Liver (tissue), 9 donors: Measurements from ENCODE around the gene AP4B1. TPM values are rescaled to one million over a fixed set of nuclear protein-coding genes. Genes with fewer than 3 reads are reported as not detected.

Experiments used
- DNase-seq: peaks from one replicate; pipeline ENCODE4 v3.0.0-alpha.2; 2017; ENCODE audit warnings: low spot score
- H3K27ac ChIP-seq, 2 donors: one replicate each; pipeline ENCODE4 v1.7.0; 2013; ENCODE audit warnings: inconsistent platforms in 2 of 2, low read length in 2 of 2, control low read depth in 1 of 2, low read depth in 1 of 2, mild to moderate bottlenecking in 1 of 2
- H3K27me3 ChIP-seq, 4 donors: one replicate each; pipeline versions ENCODE4 v1.6.1 to v1.7.0; 2013; ENCODE audit warnings: low read length in 3 of 4, inconsistent platforms in 1 of 4, mild to moderate bottlenecking in 1 of 4, moderate library complexity in 1 of 4; ENCODE audit not compliant: control insufficient read depth in 4 of 4, insufficient read depth in 4 of 4
- H3K36me3 ChIP-seq, 4 donors: one replicate each; pipeline versions ENCODE4 v1.6.1 to v1.7.0; 2013; ENCODE audit warnings: low read length in 3 of 4, mild to moderate bottlenecking in 3 of 4, low read depth in 1 of 4, moderate library complexity in 1 of 4; ENCODE audit not compliant: control insufficient read depth in 4 of 4, insufficient read depth in 3 of 4
- H3K4me1 ChIP-seq, 4 donors: one replicate each; pipeline versions ENCODE4 v1.6.1 to v1.7.0; 2013; ENCODE audit warnings: low read length in 3 of 4, mild to moderate bottlenecking in 3 of 4, moderate library complexity in 1 of 4; ENCODE audit not compliant: control insufficient read depth in 4 of 4, insufficient read depth in 4 of 4
- H3K4me3 ChIP-seq, 3 donors: one replicate each; pipeline versions ENCODE4 v1.6.1 to v1.7.0; 2013; ENCODE audit warnings: low read length in 3 of 3, control low read depth in 1 of 3, low read depth in 1 of 3, mild to moderate bottlenecking in 1 of 3
- H3K9ac ChIP-seq, 2 donors: one replicate each; pipeline ENCODE4 v1.7.0; 2013; ENCODE audit warnings: low read length in 2 of 2, mild to moderate bottlenecking in 2 of 2, moderate library complexity in 2 of 2, control low read depth in 1 of 2, low read depth in 1 of 2
- H3K9me3 ChIP-seq, 4 donors: one replicate each; pipeline versions ENCODE4 v1.6.1 to v1.7.0; 2013; ENCODE audit warnings: low read length in 3 of 4; ENCODE audit not compliant: control insufficient read depth in 4 of 4
- CTCF ChIP-seq: fragments of 150-350 bp; IDR thresholded peaks from 2 replicates; pipeline ENCODE4 v1.5.1; 2017; ENCODE audit warnings: improper control_type of control experiment, low read depth, low read length; ENCODE audit not compliant: missing input control
- EGR1 ChIP-seq, 2 donors: IDR thresholded peaks; 2 replicates each; pipeline ENCODE4 v1.6.1; 2016 to 2018; ENCODE audit warnings: antibody characterized with exemption in 2 of 2, low read depth in 2 of 2
- FOXA2 ChIP-seq: IDR thresholded peaks from 2 replicates; pipeline ENCODE4 v1.6.1; 2016; ENCODE audit warnings: antibody characterized with exemption
- GABPA ChIP-seq, 2 donors: IDR thresholded peaks in 1 of 2; conservative IDR thresholded peaks in 1 of 2; 2 replicates each; pipeline ENCODE4 v1.6.1; 2016; ENCODE audit warnings: antibody characterized with exemption in 2 of 2, mild to moderate bottlenecking in 1 of 2, moderate library complexity in 1 of 2
- HNF4A ChIP-seq, 2 donors: conservative IDR thresholded peaks; 2 replicates each; pipeline ENCODE4 v1.6.1; 2016; ENCODE audit warnings: antibody characterized with exemption in 2 of 2, mild to moderate bottlenecking in 2 of 2
- NR2F2 ChIP-seq: IDR thresholded peaks from 2 replicates; pipeline ENCODE4 v1.6.1; 2016; ENCODE audit warnings: antibody characterized with exemption
- RAD21 ChIP-seq, 2 donors: IDR thresholded peaks; 2 replicates each; pipeline ENCODE4 v1.6.1; 2016; ENCODE audit warnings: antibody characterized with exemption in 2 of 2, mild to moderate bottlenecking in 2 of 2
- RXRA ChIP-seq, 2 donors: IDR thresholded peaks; 2 replicates each; pipeline ENCODE4 v1.6.1; 2017 to 2018; ENCODE audit warnings: antibody characterized with exemption in 2 of 2, mild to moderate bottlenecking in 1 of 2
- SP1 ChIP-seq: IDR thresholded peaks from 2 replicates; pipeline ENCODE4 v1.6.1; 2018; ENCODE audit warnings: antibody characterized with exemption, mild to moderate bottlenecking
- TAF1 ChIP-seq: conservative IDR thresholded peaks from 2 replicates; pipeline ENCODE4 v1.6.1; 2016; ENCODE audit warnings: antibody characterized with exemption, mild to moderate bottlenecking
- YY1 ChIP-seq: IDR thresholded peaks from 2 replicates; pipeline ENCODE4 v1.6.1; 2016; ENCODE audit warnings: antibody characterized with exemption, mild to moderate bottlenecking
- ZBTB33 ChIP-seq: IDR thresholded peaks from 2 replicates; pipeline ENCODE4 v1.6.1; 2016; ENCODE audit warnings: antibody characterized with exemption
- WGBS: extraction: QIAGEN DNeasy Blood & Tissue Kit; methylation state at CpG from one replicate; pipeline ENCODE4 v1.1.7; 2013; 5-methylcytosine and 5-hydroxymethylcytosine counted together
- polyA plus RNA-seq, 2 donors: library from polyadenylated mRNA; stranded (reverse) in 1 of 2; unstranded in 1 of 2; fragments of 200-250 nt in 1 of 2; fragments of >200 nt in 1 of 2; fragmentation: Nextera tagmentation in 1 of 2; extraction: Ambion mirVana in 1 of 2; gene quantifications; one replicate each; pipeline versions ENCODE4 v1.2.1 to v1.2.3, GENCODE V29; 2013 to 2015
- total RNA-seq, 2 donors: library from RNA; depleted of rRNA; stranded (reverse); fragments of >200 nt; gene quantifications; one replicate each; pipeline ENCODE4 v1.2.3, GENCODE V29; 2014
- donor health status: healthy.
- donor health status: healthy.
- donor health status: healthy.
- donor health status: healthy.
- donor health status: healthy.

AP4B1 gene
- total and polyA plus RNA-seq, 4 donors = 4.3 to 10.6 (median 7.0) TPM

- H3K9ac ChIP-seq = no peak overlapping the region
- no peak overlapping the region for H3K4me3 ChIP-seq
- DNase-seq = no peak
- H3K9me3 ChIP-seq = no peaks in the 10 kb centered on the region
- no peaks in the 10 kb centered on the region for H3K27me3 ChIP-seq
- peaks cover 2 to 39% (median 23%) of the 10 kb centered on the region in 4 donors for H3K4me1 ChIP-seq
- H3K27ac ChIP-seq = no peak overlapping the region
- 97% methylated on average over 1 of the region's 1 CpG for WGBS
- peaks cover 0 to 8% (median 3%) of the 10 kb centered on the region in 4 donors for H3K36me3 ChIP-seq
- TF ChIP-seq HNF4A (conservative IDR thresholded peaks at IDR 0.05) = peak; percentile 38 to 45
- TF ChIP-seq NR2F2 = no peak
Observed at GRCh38 chr1:113945329-113945728, 40.7 kb upstream of the AP4B1 start.

- TF ChIP-seq CTCF (no peak), RAD21 (IDR thresholded peaks at IDR 0.05) (no peak), EGR1 (IDR thresholded peaks at IDR 0.05; ENCODE audit: low read depth in 2 of 2) (no peak), RXRA (IDR thresholded peaks at IDR 0.05) (peak in 1 of 2 donors; percentile 41), GABPA (IDR thresholded peaks at IDR 0.05 in 1 of 2, conservative IDR thresholded peaks at IDR 0.05 in 1 of 2) (no peak), FOXA2 (no peak), HNF4A (conservative IDR thresholded peaks at IDR 0.05) (peak; percentile 6 to 36), NR2F2 (no peak)
- no peaks in the 10 kb centered on the region for H3K9me3 ChIP-seq
- H3K9ac ChIP-seq = no peak overlapping the region
- peaks cover 5 to 30% (median 20%) of the 10 kb centered on the region in 4 donors for H3K4me1 ChIP-seq
- peaks cover 0 to 9% (median 4%) of the 10 kb centered on the region in 4 donors for H3K36me3 ChIP-seq
- no peak overlapping the region for H3K27ac ChIP-seq
- no peak for DNase-seq
- no peaks in the 10 kb centered on the region for H3K27me3 ChIP-seq
- H3K4me3 ChIP-seq = no peak overlapping the region
Observed at GRCh38 chr1:113943028-113943811, 38.6 kb upstream of the AP4B1 start.

- no peaks in the 10 kb centered on the region for H3K27me3 ChIP-seq
- no peak overlapping the region for H3K27ac ChIP-seq
- H3K4me1 ChIP-seq = peaks cover 5 to 26% (median 15%) of the 10 kb centered on the region in 4 donors
- TF ChIP-seq TAF1 = no peak
- no peak for TF ChIP-seq GABPA (IDR thresholded peaks at IDR 0.05 in 1 of 2, conservative IDR thresholded peaks at IDR 0.05 in 1 of 2)
- TF ChIP-seq EGR1 (IDR thresholded peaks at IDR 0.05; ENCODE audit: low read depth in 2 of 2) = no peak
- TF ChIP-seq YY1 = no peak
- H3K9ac ChIP-seq = no peak overlapping the region
- no peak overlapping the region for H3K4me3 ChIP-seq
- H3K9me3 ChIP-seq = no peaks in the 10 kb centered on the region
- H3K36me3 ChIP-seq = peaks cover 0 to 9% (median 4%) of the 10 kb centered on the region in 4 donors
- no peak for DNase-seq
Observed at GRCh38 chr1:113942527-113942926, 37.9 kb upstream of the AP4B1 start.

- Histone ChIP-seq H3K9ac (no peak overlapping the region), H3K4me3 (no peak overlapping the region), H3K36me3 (peaks cover 0 to 9% (median 4%) of the 10 kb centered on the region in 4 donors), H3K9me3 (no peaks in the 10 kb centered on the region), H3K27ac (no peak overlapping the region), H3K27me3 (no peaks in the 10 kb centered on the region), H3K4me1 (peaks cover 3 to 16% (median 10%) of the 10 kb centered on the region in 4 donors)
- DNase-seq = no peak
- 39% methylated on average over 7 of the region's 7 CpGs for WGBS
- TF ChIP-seq EGR1 (IDR thresholded peaks at IDR 0.05; ENCODE audit: low read depth in 2 of 2) (no peak), CTCF (no peak), SP1 (peak; percentile 24), HNF4A (conservative IDR thresholded peaks at IDR 0.05) (peak; percentile 12 to 14), RXRA (IDR thresholded peaks at IDR 0.05) (peak; percentile 80 to 92), ZBTB33 (no peak)
Observed at GRCh38 chr1:113941245-113941559, 36.6 kb upstream of the AP4B1 start.
